NCI-H146 (cell line): ENCODE measurements around the gene OR52B4.
"Not testable (repeated sequence)": the region's sequence is repeated elsewhere in the genome, so short reads cannot be mapped to it uniquely, and the experiment has no call there.

Experiments
- DNase-seq: peaks from one replicate; lab custom pipeline; 2025; lab: John Stamatoyannopoulos, UW

OR52B4 gene

DNA sequence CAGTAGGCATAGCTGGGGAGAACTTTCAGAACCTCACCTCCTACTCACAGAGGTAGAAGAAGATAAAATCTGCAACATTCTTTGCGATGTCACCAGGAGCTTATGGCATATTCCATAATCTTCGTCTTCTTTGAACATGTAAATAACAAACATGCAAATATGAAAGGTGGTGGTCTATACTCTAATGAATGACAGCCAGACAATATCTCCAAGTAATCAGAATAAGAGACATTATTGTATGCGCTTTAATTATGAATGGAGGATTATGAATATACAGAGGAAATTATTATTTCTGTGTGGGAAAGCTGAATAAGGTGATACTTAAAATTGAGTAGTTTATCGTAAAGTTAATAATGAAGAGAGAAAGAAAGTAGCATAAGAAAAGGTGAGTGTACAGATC lies at the start of gene OR52B4:
Gene OR52B4, minus strand, starts transcription at position 101 of the 400 bp plus-strand sequence. Its CDS starts 91 bp downstream, at position 10.
- no peak for DNase-seq

DNA sequence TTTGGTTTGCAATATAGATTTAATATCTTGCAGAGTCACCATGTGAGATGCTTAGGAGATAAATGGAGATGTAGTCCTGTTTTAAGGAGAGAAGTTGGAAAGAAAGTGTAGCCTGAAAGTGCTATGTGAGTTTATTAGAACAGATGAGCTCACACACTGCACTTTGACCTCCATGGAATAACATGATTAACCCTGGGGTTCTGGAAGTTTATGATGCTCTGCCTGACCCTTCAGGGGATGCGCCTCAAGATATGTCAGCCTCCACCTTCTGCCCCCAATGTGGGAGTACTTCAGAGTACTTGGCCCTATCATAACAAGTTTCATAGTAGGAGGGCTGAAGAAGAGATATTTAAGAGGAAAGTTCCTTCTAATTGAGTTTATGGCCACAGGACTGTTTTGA lies 48.6 kb upstream of the OR52B4 start:
- DNase-seq: no peak

DNA sequence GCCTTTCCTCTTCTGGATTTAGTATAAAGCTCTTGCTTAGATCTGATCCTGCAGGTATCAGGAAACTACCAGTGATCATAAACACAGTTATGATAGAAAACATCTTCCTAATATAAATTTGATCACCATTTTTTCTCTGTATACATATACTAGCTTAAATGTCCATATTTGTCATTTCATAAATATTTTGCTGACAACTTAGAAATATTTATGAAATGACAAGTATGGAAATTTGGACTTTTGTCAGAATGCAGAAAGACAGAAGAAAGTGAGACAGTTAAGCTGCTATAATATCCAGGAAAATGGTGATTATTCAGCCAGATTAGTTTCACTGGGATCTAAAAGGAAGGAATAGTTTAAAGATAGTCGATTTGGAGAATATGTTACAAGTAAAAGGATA lies 48.1 kb upstream of the OR52B4 start:
- DNase-seq: no peak

DNA sequence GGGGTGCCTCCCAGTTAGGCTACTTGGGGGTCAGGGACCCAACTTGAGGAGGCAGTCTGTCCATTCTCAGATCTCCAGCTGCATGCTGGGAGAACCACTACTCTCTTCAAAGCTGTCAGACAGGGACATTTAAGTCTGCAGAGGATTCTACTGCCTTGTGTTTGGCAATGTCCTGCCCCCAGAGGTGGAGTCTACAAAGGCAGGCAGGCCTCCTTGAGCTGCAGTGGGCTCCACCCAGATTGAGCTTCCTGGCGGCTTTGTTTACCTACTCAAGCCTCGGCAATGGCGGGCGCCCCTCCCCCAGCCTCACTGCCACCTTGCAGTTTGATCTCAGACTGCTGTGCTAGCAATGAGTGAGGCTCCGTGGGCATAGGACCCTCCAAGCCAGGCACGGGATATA lies 38.0 kb upstream of the OR52B4 start:
- not testable (repeated sequence) for DNase-seq

DNA sequence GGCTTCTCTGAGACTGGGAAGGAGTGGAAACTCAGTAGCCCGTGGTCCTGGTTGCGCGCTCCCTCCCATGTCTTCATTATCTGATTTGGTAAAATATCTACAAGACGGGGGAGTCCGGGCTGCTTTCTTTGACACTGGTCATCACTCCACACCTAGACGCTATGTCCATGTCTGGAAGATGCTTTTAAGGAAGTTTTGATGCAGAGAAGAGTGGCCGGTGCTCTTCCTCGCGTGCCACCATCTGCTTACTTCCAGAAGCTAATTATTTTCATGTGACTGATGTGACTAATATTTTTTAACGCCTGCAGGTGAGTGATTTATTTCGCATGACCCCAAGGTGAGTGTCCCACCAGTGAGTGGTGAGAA lies 25.7 kb upstream of the OR52B4 start:
- no peak for DNase-seq

DNA sequence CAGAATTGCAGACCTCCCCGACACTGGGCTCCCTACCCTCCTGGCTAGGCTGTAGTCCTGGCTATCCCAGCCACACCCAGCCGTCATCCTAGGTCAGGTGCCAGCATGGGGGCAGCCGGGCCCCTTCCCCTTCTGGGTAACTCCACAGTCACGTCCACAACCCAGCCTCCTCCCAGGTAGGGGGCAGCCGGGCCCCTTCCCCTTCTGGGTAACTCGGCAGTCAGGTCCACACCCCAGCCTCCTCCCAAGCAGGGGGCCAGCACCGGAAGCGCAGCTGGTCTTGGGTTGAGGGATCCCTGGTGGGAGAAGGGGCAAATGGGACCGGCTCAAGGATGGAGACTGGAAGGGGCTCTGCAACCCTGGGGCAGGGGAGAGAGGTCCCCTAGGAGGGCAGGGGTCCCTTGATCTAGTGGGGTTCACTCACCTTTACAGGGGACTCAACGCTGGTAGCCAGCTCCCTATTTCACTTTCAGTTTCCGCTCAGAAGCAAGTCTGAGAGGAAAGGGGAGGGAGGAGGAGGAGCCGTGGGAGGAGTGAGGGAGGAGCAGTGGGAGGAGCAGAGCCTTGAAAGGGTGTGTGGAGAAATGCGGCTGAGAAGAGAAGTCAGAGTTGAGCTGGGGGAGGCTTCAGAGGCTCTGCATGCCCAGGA lies 25.1 kb upstream of the OR52B4 start, which contains the start of gene TRIM21:
Gene TRIM21, minus strand, starts transcription at position 494 of the 649 bp plus-strand sequence. CDS start 3,293 bp downstream, outside the sequence.
- DNase-seq: peak; percentile 23

DNA sequence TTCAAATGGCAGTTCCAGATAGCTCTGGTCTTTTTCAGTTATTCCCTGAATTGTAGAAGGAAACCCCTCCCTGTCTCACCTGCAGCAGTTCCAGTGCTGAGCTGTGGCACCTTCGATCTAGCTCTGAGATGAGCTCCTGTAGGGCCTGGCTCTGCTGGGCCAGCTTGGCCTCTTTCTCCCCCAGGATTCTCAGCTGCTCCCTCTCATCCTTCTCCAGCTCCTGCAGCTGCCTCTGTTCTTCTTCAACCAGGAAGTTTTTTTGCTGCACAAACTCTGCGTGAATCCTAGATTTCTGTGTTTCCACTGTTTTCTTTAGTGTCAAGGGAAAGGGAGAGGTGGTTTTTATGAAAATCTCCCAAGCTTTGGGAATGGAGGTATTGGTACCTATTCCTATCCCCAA lies 20.0 kb upstream of the OR52B4 start:
- DNase-seq: no peak

DNA sequence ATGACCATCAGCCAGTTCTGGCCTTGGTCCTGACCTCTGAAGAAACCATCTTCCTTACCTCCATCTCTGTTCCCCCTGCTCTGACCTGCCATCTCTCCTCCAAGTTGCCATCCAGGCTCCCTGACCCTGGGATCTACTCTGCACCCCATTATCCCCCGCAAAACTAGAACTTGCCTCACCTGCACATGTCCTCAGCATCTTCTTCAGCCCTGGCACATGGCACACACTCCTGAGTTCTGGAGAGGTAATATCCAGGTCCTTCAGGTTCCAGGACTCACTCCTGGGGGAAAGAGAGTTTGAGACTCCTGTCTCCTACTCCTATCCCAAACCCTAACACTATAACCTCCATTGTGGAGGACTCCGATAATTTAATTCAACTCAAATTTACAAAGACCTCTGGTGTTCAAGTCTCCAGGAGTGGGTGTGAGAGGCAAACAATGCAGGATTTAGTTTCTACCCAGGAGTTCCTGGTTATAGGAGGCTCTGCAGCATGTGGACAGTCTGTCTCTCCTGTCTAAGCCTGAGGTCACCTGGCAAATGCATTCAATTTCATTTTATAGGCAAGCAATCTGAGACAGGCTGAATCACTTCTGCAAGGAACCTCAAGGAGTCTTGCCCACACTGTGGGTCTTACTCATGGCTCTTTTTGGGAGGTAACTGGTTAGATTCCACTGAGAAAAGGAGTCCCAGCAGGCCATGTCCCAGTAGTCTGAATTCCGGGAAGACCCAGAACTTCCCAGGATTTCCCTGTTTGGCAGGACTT lies 18.0 kb upstream of the OR52B4 start:
- no peak for DNase-seq

DNA sequence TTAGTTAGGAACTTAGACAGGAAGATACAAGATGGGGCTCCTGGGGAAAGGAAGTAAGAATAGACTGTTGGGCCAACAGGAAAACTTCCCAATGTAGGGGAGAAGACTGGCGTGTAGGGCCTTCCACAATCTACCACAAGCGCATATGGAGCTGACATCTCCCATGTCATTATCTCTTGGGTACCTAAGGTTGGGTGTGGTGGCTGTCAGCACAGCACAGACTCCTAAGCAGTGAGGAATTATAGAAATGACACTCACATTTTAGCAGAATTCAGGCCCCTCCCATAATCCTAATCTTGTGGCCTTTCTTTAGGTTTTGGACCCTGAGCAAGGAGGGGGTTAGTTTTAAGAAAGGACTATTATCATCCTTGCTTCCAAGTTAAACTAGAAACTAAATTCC lies 13.7 kb upstream of the OR52B4 start:
- DNase-seq: no peak

DNA sequence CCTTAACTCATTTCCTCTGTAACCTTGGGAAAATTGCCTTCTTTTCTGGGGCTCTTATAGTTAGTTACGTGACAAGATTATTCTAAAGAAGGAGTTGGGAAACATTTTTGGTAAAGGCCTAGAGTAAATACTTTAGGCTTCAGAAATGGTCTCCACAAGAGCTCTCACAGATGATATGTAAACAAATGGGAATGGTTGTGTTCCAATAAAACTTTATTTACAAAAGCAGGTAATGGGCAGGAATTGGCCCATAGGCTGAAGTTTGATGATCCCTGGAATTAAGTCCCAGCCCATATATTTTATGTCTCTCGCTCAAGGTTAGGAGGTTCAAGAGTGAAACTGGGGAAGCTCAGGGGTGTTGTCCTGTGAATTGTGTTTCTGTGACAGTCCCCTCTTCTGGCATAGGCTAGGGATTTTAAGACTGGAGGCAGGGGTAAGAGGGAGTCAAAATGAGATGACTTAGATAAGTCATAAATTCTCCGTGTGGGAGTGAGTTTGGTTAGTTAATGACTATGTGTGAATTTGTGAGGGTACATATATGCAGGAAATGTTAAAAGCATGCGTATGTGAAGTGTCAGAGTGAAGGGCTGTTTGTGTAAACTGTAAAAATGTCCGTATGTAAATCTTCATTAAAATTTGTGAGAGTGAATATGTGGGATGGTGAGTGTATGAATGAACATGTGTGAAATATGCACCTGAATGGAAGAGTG lies 7.4 kb upstream of the OR52B4 start:
- DNase-seq: no peak

DNA sequence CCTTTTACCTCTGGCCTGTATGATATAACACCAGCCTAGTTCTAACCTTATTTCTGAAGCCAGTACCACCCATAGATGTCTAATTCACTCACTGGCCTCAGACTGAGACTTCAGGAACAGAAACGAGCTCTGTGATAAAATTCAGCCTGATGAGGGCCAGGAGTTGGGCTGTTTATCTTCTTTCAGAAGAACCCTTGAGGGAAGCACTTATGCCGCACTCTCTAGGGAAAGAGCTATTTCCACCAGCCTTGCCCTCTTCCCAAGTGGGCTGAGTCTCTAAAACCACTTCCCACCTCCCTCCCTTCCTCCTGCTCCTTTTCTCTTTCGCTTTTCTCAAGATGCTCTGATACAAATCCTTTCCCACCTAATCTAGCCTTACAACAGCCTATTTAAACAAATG lies 2.0 kb upstream of the OR52B4 start:
- DNase-seq: no peak

DNA sequence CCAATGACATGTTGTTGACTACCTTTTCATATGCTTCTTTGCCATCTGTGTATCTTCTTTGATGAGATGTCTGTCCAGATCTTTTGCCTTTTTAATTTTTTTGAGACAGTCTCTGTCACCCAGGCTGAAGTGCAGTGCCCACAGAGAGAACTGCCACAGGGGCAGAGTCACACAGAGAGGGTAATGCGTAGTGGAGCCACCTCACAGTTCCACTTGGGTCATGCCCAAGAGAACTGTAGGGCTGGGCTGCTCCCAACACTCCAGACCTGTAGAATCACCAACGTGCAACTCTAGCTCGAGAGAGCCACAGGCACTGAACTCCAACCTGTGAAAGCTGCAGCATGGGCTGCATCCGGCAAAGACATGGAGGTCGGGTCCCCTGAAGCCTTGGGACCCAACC lies 20.0 kb downstream of the OR52B4 start:
- DNase-seq: not testable (repeated sequence)

DNA sequence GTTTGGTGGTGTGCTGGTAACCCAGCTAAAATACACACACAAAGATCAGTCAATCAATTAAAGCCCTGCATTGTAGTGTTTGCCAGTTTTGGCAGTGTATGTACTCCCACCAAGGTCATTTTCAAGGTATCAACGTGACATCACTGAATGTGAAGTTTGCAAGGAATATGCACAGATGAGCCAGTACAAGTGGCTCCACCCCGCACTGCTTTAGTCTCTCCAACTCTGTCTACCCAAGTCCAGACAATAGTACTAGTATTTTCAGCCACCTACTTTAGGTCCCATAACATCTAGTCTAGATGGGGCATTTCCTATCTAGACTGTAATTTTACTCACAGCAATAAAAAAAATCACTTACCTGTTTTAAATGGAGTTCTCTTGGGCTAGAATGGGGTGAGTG lies 22.8 kb downstream of the OR52B4 start:
- DNase-seq: not testable (repeated sequence)

DNA sequence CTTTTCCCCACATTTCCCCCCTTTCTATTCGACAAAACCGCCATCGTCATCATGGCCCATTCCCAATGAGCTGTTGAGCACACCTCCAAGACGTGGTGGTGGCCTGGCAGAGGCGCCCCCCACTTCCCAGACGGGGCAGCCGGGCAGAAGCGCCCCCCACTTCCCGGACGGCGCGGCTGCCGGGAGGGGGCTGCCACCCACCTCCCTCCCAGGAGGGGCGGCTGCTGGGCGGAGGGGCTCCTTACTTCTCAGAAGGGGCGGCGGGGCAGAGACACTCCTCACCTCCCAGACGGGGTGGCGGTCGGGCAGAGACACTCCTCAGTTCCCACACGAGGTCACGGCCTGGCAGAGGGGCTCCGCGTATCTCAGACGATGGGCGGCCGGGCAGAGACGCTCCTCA lies 33.8 kb downstream of the OR52B4 start:
- not testable (repeated sequence) for DNase-seq
